GM23338 (cell line): Measurements from ENCODE around the gene COL4A6. TPM values are rescaled to one million over a fixed set of nuclear protein-coding genes. Genes with fewer than 3 reads are reported as not detected.

Experiments
- ATAC-seq: fragments of 200-7000 bp; cut with Tn5 transposase; 3 replicates; pipeline ENCODE4 v1.9.1; 2020
- DNase-seq: peaks from one replicate; pipeline ENCODE4 v3.0.0-alpha.2; 2015; ENCODE audit warnings: low spot score
- H2AFZ ChIP-seq: fragments of 200-600 bp; sonication (generic); 2 replicates; pipeline ENCODE4 v1.8.0; 2016; ENCODE audit warnings: antibody characterized with exemption, mild to moderate bottlenecking, moderate library complexity
- H3F3A ChIP-seq: fragments of 200-600 bp; sonication (generic); replicated peaks from 2 replicates; pipeline ENCODE4 v1.8.0; 2017; ENCODE audit warnings: antibody characterized with exemption, mixed run types, low read depth
- H3K27ac ChIP-seq: fragments of 200-600 bp; sonication (generic); 2 replicates; pipeline ENCODE4 v1.6.1; 2016; ENCODE audit warnings: low read depth
- H3K27me3 ChIP-seq: fragments of 200-600 bp; sonication (generic); 2 replicates; pipeline ENCODE4 v1.8.0; 2016; ENCODE audit warnings: mild to moderate bottlenecking, mixed run types, moderate library complexity; ENCODE audit not compliant: insufficient read depth
- H3K36me3 ChIP-seq: fragments of 200-600 bp; sonication (generic); 2 replicates; pipeline ENCODE4 v1.8.0; 2016; ENCODE audit warnings: mild to moderate bottlenecking; ENCODE audit not compliant: insufficient read depth
- H3K4me1 ChIP-seq: fragments of 200-600 bp; sonication (generic); 2 replicates; pipeline ENCODE4 v1.8.0; 2016; ENCODE audit warnings: mild to moderate bottlenecking, moderate library complexity; ENCODE audit not compliant: insufficient read depth
- H3K4me2 ChIP-seq: fragments of 200-600 bp; sonication (generic); 2 replicates; pipeline ENCODE4 v1.7.1; 2017; ENCODE audit warnings: mixed run types
- H3K4me3 ChIP-seq: fragments of 200-600 bp; sonication (generic); 2 replicates; pipeline ENCODE4 v1.6.1; 2016; ENCODE audit warnings: mixed run types
- H3K79me2 ChIP-seq: fragments of 200-600 bp; sonication (generic); replicated peaks from 2 replicates; pipeline ENCODE4 v1.8.0; 2017; ENCODE audit warnings: mild to moderate bottlenecking; ENCODE audit not compliant: insufficient read depth
- H3K9me2 ChIP-seq: fragments of 200-600 bp; sonication (generic); 2 replicates; pipeline ENCODE4 v1.8.0; 2017; ENCODE audit not compliant: insufficient read depth
- H4K20me1 ChIP-seq: fragments of 200-600 bp; sonication (generic); replicated peaks from 2 replicates; pipeline ENCODE4 v1.8.0; 2017; ENCODE audit warnings: mild to moderate bottlenecking; ENCODE audit not compliant: insufficient read depth
- H3K27ac Mint-ChIP-seq: 2 replicates; pipeline ENCODE4 v1.8.0; 2020; ENCODE audit warnings: inconsistent platforms, mild to moderate bottlenecking, moderate library complexity, mixed read lengths
- H3K27me3 Mint-ChIP-seq: 3 replicates; pipeline ENCODE4 v1.8.0; 2022; ENCODE audit warnings: low read depth, mild to moderate bottlenecking, moderate library complexity, mixed read lengths, inconsistent platforms; ENCODE audit not compliant: insufficient read depth, poor library complexity
- H3K36me3 Mint-ChIP-seq: 3 replicates; pipeline ENCODE4 v1.8.0; 2021; ENCODE audit warnings: low read depth, mild to moderate bottlenecking, inconsistent platforms, moderate library complexity, mixed read lengths
- H3K4me1 Mint-ChIP-seq: 3 replicates; pipeline ENCODE4 v1.8.0; 2020; ENCODE audit warnings: mild to moderate bottlenecking, inconsistent platforms, mixed read lengths
- H3K4me3 Mint-ChIP-seq: 3 replicates; pipeline ENCODE4 v1.8.0; 2021; ENCODE audit warnings: moderate library complexity, mild to moderate bottlenecking, inconsistent platforms, mixed read lengths
- H3K9me3 Mint-ChIP-seq: 3 replicates; pipeline ENCODE4 v1.8.0; 2020; ENCODE audit warnings: moderate library complexity, mild to moderate bottlenecking, inconsistent platforms, mixed read lengths
- NANOG ChIP-seq: IDR thresholded peaks from 2 replicates; pipeline ENCODE4 v1.6.1; 2016; ENCODE audit warnings: antibody characterized with exemption, borderline replicate concordance
- POLR2AphosphoS5 ChIP-seq: IDR thresholded peaks from 2 replicates; pipeline ENCODE4 v1.6.1; 2016; ENCODE audit warnings: antibody characterized with exemption, low read depth
- polyA plus RNA-seq: library from polyadenylated mRNA; unstranded; fragments of >200 nt; fragmentation: Nextera tagmentation; extraction: Ambion mirVana; gene quantifications from 2 replicates; pipeline ENCODE4 v1.2.1, GENCODE V29; 2016
- total RNA-seq: library from RNA; depleted of rRNA; stranded (reverse); fragments of >200 nt; shearing (Covaris generic); gene quantifications from 2 replicates; pipeline ENCODE4 v1.2.3, GENCODE V29; 2014
- TF ChIP-seq, protein P1 (sequence below): fragments of 250-450 bp; sonication (Bioruptor Pico); IDR thresholded peaks from 2 replicates; pipeline ENCODE4 v1.5.0; 2020; ENCODE audit warnings: mild to moderate bottlenecking, moderate library complexity

The COL4A6 gene
- total and polyA plus RNA-seq, 2 experiments from 2014 or later, result 4.1 to 15.2 TPM

- H3K4me1 ChIP-seq, result peaks cover 7% of the 10 kb centered on the region; the same call in 1 of the 2 replicates
- H3K27me3 ChIP-seq, result no peaks in the 10 kb centered on the region
- no peaks in the 10 kb centered on the region for H3K9me3 Mint-ChIP-seq
Observed at GRCh38 chrX:108211301-108211700, 226.9 kb downstream of the COL4A6 start.

More at GRCh38 chrX:108211301-108211700, 226.9 kb downstream of the COL4A6 start:
- no peak overlapping the region for H3K4me3 Mint-ChIP-seq
- Histone ChIP-seq H3K4me2 (no peak overlapping the region), H3K27ac (no peak overlapping the region), H4K20me1 (no peaks in the 10 kb centered on the region), H2AFZ (no peak overlapping the region), H3K4me3 (no peak overlapping the region), H3K36me3 (no peaks in the 10 kb centered on the region), H3K79me2 (no peaks in the 10 kb centered on the region), H3F3A (no peaks in the 10 kb centered on the region), H3K9me2 (no peaks in the 10 kb centered on the region)
- no peak overlapping the region for H3K27ac Mint-ChIP-seq
- no peaks in the 10 kb centered on the region for H3K27me3 Mint-ChIP-seq
- ATAC-seq, result no peak
- peaks cover 4% of the 10 kb centered on the region; the same call in 2 of the 3 replicates for H3K4me1 Mint-ChIP-seq
- H3K36me3 Mint-ChIP-seq, result no peaks in the 10 kb centered on the region
- TF ChIP-seq NANOG, result no peak
- TF ChIP-seq, protein P1, sequence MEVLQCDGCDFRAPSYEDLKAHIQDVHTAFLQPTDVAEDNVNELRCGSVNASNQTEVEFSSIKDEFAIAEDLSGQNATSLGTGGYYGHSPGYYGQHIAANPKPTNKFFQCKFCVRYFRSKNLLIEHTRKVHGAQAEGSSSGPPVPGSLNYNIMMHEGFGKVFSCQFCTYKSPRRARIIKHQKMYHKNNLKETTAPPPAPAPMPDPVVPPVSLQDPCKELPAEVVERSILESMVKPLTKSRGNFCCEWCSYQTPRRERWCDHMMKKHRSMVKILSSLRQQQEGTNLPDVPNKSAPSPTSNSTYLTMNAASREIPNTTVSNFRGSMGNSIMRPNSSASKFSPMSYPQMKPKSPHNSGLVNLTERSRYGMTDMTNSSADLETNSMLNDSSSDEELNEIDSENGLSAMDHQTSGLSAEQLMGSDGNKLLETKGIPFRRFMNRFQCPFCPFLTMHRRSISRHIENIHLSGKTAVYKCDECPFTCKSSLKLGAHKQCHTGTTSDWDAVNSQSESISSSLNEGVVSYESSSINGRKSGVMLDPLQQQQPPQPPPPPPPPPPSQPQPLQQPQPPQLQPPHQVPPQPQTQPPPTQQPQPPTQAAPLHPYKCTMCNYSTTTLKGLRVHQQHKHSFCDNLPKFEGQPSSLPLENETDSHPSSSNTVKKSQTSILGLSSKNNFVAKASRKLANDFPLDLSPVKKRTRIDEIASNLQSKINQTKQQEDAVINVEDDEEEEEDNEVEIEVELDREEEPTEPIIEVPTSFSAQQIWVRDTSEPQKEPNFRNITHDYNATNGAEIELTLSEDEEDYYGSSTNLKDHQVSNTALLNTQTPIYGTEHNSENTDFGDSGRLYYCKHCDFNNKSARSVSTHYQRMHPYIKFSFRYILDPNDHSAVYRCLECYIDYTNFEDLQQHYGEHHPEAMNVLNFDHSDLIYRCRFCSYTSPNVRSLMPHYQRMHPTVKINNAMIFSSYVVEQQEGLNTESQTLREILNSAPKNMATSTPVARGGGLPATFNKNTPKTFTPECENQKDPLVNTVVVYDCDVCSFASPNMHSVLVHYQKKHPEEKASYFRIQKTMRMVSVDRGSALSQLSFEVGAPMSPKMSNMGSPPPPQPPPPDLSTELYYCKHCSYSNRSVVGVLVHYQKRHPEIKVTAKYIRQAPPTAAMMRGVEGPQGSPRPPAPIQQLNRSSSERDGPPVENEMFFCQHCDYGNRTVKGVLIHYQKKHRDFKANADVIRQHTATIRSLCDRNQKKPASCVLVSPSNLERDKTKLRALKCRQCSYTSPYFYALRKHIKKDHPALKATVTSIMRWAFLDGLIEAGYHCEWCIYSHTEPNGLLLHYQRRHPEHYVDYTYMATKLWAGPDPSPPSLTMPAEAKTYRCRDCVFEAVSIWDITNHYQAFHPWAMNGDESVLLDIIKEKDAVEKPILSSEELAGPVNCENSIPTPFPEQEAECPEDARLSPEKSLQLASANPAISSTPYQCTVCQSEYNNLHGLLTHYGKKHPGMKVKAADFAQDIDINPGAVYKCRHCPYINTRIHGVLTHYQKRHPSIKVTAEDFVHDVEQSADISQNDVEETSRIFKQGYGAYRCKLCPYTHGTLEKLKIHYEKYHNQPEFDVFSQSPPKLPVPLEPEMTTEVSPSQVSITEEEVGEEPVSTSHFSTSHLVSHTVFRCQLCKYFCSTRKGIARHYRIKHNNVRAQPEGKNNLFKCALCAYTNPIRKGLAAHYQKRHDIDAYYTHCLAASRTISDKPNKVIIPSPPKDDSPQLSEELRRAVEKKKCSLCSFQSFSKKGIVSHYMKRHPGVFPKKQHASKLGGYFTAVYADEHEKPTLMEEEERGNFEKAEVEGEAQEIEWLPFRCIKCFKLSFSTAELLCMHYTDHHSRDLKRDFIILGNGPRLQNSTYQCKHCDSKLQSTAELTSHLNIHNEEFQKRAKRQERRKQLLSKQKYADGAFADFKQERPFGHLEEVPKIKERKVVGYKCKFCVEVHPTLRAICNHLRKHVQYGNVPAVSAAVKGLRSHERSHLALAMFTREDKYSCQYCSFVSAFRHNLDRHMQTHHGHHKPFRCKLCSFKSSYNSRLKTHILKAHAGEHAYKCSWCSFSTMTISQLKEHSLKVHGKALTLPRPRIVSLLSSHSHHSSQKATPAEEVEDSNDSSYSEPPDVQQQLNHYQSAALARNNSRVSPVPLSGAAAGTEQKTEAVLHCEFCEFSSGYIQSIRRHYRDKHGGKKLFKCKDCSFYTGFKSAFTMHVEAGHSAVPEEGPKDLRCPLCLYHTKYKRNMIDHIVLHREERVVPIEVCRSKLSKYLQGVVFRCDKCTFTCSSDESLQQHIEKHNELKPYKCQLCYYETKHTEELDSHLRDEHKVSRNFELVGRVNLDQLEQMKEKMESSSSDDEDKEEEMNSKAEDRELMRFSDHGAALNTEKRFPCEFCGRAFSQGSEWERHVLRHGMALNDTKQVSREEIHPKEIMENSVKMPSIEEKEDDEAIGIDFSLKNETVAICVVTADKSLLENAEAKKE (CRISPR knock-in tag), result no peak
- no peak for TF ChIP-seq POLR2AphosphoS5
- no peak for DNase-seq
